GM12865 (cell line): ENCODE data around the gene NCBP1.
"Not testable (repeated sequence)": the region's sequence is repeated elsewhere in the genome, so short reads cannot be mapped to it uniquely, and the experiment has no call there.

ENCODE experiments used
- DNase-seq: peaks from one replicate; pipeline ENCODE4 v3.0.0; 2010; ENCODE audit warnings: low read depth
- H3K4me3 ChIP-seq: 2 replicates; pipeline ENCODE4 v1.5.1; 2011; ENCODE audit warnings: mild to moderate bottlenecking, low read depth, low read length, control low read depth
- TF ChIP-seq, protein P1 (sequence below): IDR thresholded peaks from 2 replicates; pipeline ENCODE4 v1.5.1; 2011; ENCODE audit warnings: low read length, control low read depth, low read depth, inconsistent platforms; ENCODE audit not compliant: insufficient read depth; ENCODE audit errors: missing control alignments

Gene NCBP1

DNA sequence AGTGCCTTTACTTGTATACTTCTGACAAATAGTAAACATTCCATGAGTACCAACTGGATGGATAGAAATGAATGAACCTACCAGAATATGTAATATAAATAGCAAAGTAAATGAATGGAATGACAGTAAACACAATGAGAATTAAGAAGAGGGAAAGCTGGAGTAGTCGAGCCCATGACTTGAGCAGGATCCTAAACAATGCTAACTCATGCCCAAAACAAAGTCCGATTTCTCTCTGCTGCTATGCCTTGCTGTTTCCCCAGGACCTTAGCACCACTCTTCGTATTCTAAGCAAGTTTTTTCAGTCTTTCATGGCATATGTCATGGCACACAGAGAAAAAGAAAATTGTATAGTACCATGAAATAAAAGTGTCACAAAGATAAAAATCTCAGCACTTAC is 61.8 kb downstream of the NCBP1 start:
- TF ChIP-seq, protein P1, sequence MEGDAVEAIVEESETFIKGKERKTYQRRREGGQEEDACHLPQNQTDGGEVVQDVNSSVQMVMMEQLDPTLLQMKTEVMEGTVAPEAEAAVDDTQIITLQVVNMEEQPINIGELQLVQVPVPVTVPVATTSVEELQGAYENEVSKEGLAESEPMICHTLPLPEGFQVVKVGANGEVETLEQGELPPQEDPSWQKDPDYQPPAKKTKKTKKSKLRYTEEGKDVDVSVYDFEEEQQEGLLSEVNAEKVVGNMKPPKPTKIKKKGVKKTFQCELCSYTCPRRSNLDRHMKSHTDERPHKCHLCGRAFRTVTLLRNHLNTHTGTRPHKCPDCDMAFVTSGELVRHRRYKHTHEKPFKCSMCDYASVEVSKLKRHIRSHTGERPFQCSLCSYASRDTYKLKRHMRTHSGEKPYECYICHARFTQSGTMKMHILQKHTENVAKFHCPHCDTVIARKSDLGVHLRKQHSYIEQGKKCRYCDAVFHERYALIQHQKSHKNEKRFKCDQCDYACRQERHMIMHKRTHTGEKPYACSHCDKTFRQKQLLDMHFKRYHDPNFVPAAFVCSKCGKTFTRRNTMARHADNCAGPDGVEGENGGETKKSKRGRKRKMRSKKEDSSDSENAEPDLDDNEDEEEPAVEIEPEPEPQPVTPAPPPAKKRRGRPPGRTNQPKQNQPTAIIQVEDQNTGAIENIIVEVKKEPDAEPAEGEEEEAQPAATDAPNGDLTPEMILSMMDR = no peak
- no peak for DNase-seq
- H3K4me3 ChIP-seq = no peak overlapping the region

DNA sequence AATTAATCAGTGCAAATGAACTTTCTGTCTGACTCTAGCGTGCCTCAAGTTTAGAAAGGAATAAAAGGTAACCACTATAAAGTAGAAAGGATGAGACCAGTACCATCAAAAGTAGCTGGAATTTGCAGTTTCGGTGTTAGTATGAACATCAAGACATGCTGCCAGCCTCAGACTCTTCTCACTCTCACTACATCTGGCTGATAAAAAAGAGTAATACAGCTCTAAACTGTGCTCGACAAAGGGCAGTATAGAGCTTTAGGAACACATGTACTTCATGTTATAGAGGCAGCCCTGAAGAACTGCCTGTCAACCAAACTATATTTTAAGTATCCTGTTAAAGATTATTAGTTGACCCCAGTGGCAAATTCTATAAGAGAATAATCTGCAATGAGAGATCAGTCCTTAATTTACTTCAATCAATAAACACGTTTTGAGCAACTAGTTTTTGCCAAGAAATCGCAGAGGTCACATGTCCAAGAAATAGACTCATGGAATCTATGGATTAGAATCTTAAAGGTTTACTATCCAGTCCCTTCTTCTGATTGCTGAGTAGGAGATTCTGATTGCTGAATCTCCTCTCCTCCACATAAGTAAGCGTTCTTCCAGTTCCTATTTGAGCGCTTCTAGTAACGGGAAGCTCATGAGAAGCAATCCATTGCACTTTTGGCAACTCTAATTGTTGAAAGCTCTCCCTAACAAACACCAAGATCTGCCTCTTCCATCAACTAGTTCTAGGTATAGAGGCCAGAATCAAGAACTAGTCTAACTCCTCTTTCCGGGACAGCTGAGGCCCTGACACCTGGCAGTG is 62.6 kb downstream of the NCBP1 start:
- peak overlapping the region; percentile 74 for H3K4me3 ChIP-seq
- TF ChIP-seq, protein P1 = no peak
- DNase-seq = no peak

DNA sequence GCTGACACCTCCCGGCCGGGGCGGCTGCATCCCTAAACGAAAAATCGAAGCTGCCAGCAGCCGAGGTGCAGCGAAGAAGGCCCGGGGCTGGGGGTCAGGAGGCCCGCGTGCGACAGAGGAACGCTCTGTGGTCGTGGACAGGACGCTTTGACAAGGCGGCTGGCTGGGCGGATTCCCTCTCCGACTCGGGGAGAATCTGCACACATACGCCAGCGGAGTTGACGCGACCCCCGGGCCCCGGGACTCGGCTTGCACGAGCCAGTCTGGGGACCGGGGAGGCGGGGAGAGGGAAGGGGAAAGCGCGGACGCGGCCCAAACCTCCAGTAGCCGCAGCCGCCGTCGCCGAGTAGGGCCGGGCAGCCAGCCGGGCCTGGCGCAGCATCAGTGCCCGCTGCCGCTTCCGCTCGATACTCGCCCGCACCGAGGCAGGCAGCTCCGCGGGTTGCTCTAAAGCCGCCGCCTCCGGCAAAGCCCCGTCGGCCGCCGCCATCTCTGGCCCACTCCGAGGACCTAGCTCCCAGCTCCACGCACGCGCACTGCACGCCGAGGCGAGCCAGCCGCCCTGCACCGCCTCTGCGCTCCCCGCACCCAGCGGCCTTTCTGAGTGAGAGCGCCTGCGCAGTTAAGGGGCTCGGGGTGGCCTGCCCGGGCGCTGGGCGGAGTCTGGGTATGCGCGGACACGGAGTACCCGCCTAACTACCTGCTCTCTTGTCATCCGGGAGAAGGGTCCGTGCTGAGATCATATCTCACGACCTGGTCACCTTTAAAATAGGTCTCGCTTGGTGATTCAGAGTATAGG is 63.4 kb downstream of the NCBP1 start, which contains the start of gene XPA:
Gene XPA (minus strand): TSS at position 538 of the 799 bp plus-strand sequence. CDS start 48 bp downstream, at position 490.
- DNase-seq = peak; percentile 97
- peak within 1 kb of the TSS; percentile 74 for H3K4me3 ChIP-seq
- TF ChIP-seq, protein P1 = no peak

DNA sequence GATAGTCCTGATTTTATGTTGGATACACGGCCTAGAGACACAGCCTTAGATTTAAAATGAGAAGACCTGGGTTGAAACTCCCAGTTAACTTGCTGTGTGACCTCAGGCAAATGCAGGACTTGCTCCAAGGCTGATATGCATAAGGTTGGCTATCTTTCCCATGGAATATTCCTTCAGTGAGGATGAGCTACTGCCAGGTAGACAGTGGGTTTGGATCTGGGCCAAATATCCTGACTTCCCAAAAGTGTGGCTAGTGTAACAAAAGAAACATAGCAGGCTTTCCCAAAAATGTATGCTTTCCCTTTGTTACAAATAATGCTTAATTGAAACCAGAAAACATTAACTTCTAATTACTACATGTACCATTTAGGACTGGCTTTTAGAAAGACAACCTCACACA is 64.2 kb downstream of the NCBP1 start:
- peak overlapping the region; percentile 54 for H3K4me3 ChIP-seq
- no peak for DNase-seq
- TF ChIP-seq, protein P1 = no peak

DNA sequence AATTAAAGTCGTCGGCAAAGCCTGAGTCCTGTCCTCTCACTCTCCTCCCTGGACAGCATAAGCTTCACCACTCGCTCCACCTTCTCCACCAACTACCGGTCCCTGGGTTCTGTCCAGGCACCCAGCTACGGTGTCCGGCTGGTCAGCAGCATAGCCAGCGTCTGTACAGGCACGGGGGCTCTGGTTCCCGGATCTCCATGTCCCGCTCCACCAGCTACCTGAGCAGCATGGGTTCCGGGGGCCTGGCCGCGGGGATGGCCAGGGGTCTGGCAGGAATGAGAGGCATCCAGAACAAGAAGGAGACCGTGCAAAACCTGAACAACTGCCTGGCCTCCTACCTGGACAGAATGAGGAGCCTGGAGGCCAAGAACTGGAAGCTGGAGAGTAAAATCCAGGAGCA is 65.2 kb downstream of the NCBP1 start:
- TF ChIP-seq, protein P1 = no peak
- no peak for DNase-seq

DNA sequence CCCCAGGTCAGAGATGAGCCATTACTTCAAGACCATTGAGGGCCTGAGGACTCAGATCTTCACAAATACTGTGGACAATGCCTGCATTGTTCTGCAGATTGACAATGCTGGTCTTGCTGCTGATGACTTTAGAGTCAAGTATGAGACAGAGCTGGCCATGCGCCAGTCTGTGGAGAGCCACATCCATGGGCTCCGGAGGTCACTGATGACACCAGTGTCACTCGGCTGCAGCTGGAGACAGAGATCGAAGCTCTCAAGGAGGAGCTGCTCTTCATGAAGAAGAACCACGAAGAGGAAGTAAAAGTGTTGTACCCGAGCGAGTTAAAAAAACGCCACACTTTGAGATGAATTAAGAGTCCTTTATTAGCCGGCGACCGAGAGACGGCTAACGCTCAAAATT is 65.7 kb downstream of the NCBP1 start:
- H3K4me3 ChIP-seq, DNase-seq: not testable (repeated sequence)

More for the DNA sequence above, 65.2 kb downstream of the NCBP1 start:
- H3K4me3 ChIP-seq = no peak overlapping the region

DNA sequence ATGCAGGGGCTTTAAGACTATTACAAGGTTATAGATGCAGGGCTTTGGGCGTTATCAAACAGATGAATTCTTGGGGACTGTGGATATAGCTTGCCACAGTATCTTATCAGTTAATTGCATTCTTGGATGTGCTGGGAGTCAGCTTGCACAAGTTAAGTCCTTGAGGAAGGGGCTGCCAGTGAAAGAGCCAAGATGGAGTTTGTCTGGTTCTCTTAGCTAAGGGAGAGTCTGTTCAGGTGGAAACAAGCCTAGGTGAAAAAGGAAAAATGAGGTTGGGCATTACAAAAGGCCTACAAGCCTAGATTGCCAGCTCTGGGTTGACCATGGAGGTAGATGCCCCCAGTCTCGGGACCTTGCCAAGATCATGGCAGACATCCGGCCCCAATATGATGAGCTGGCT is 66.2 kb downstream of the NCBP1 start:
- DNase-seq, H3K4me3 ChIP-seq: not testable (repeated sequence)
